22Rv1 (cell line): ENCODE results near the gene OPRL1.

Source experiments
- CTCF ChIP-seq: fragments of 450-650 bp; IDR thresholded peaks from 2 replicates; pipeline ENCODE4 v1.5.1; 2017; ENCODE audit warnings: mild to moderate bottlenecking
- ZFX ChIP-seq: fragments of 450-650 bp; IDR thresholded peaks from 2 replicates; pipeline ENCODE4 v1.6.1; 2017; ENCODE audit warnings: antibody characterized with exemption, borderline replicate concordance

GRCh38 chr20:64116016-64116415 lies 36.1 kb downstream of the OPRL1 start:
- TF ChIP-seq CTCF (no peak), ZFX (no peak)
